HG03558 (cell line): ENCODE results near the gene MEP1A.
"Not testable (repeated sequence)": the region's sequence is repeated elsewhere in the genome, so short reads cannot be mapped to it uniquely, and the experiment has no call there.

Source experiments
- ATAC-seq: cut with Tn5 transposase; IDR thresholded peaks from one replicate; pipeline ENCODE4 v1.9.1; 2021; ENCODE audit warnings: moderate number of reproducible peaks; ENCODE audit not compliant: unreplicated experiment; ENCODE audit errors: extremely low read depth

The MEP1A gene

GRCh38 chr6:46773201-46773855 lies 19.9 kb upstream of the MEP1A start:
- no peak for ATAC-seq

GRCh38 chr6:46774736-46775135 lies 18.5 kb upstream of the MEP1A start:
- not testable (repeated sequence) for ATAC-seq

GRCh38 chr6:46776070-46776712 lies 17.0 kb upstream of the MEP1A start:
- ATAC-seq: no peak

- no peak for ATAC-seq
These were observed 15.5 kb upstream of the MEP1A start for GRCh38 chr6:46777476-46778346.

GRCh38 chr6:46781478-46782378 lies 11.5 kb upstream of the MEP1A start:
- ATAC-seq: no peak

- ATAC-seq: no peak
These were observed 8.7 kb upstream of the MEP1A start for GRCh38 chr6:46784535-46784934.

GRCh38 chr6:46787871-46788540 lies 5.2 kb upstream of the MEP1A start:
- ATAC-seq: no peak

GRCh38 chr6:46788791-46789190 lies 4.4 kb upstream of the MEP1A start:
- no peak for ATAC-seq

GRCh38 chr6:46789434-46790354 lies 3.5 kb upstream of the MEP1A start:
- ATAC-seq: no peak

GRCh38 chr6:46790355-46790874 lies 2.8 kb upstream of the MEP1A start:
- ATAC-seq: no peak

GRCh38 chr6:46792635-46793034 lies 554 bp upstream of the MEP1A start:
- no peak for ATAC-seq

- ATAC-seq: no peak
These were observed 879 bp downstream of the MEP1A start for GRCh38 chr6:46794068-46794467.

GRCh38 chr6:46795816-46796215 lies 2.6 kb downstream of the MEP1A start:
- no peak for ATAC-seq

- ATAC-seq: no peak
These were observed 3.8 kb downstream of the MEP1A start for GRCh38 chr6:46796848-46797580.

GRCh38 chr6:46799657-46800056 lies 6.5 kb downstream of the MEP1A start:
- ATAC-seq: no peak

GRCh38 chr6:46808806-46809205 lies 15.6 kb downstream of the MEP1A start:
- ATAC-seq: no peak

GRCh38 chr6:46815130-46815529 lies 21.9 kb downstream of the MEP1A start:
- ATAC-seq: no peak

GRCh38 chr6:46816626-46817025 lies 23.4 kb downstream of the MEP1A start:
- no peak for ATAC-seq
